IMR-90 (cell line): ENCODE results near the gene ERV3-1. TPM values are rescaled to one million over a fixed set of nuclear protein-coding genes. Genes with fewer than 3 reads are reported as not detected.

Experiments
- ATAC-seq: fragments of 200-7000 bp; cut with Tn5 transposase; 2 replicates; pipeline ENCODE4 v1.9.1; 2020; ENCODE audit warnings: low read depth, mild to moderate bottlenecking, moderate library complexity
- BruUV-seq: library from RNA; stranded (reverse); fragments of 400-500 nt; replicated peaks from 2 replicates; lab custom pipeline; 2021; lab: Mats Ljungman, UMichigan
- CTCF ChIA-PET: fragments of 300-600 bp; formaldehyde crosslinking; extraction: SDS; loops from one replicate; lab custom pipeline; 2021; ENCODE audit warnings: antibody characterized with exemption; lab: Yijun Ruan, JAX
- POLR2A ChIA-PET: fragments of 300-600 bp; sonication (Branson Sonifier 250); formaldehyde crosslinking; loops from one replicate; lab custom pipeline; 2022; ENCODE audit warnings: antibody characterized with exemption; ENCODE audit not compliant: unreplicated experiment; lab: Charles Lee
- DNase-seq: peaks from one replicate; pipeline ENCODE4 v3.0.0; 2013
- H2AFZ ChIP-seq: replicated peaks from 2 replicates; pipeline ENCODE3; 2013; ENCODE audit warnings: low read length, mild to moderate bottlenecking; ENCODE audit not compliant: poor library complexity
- H2AK5ac ChIP-seq: 2 replicates; pipeline ENCODE4 v1.6.1; 2013; ENCODE audit warnings: low read depth, low read length, inconsistent platforms
- H2AK9ac ChIP-seq: replicated peaks from 2 replicates; pipeline ENCODE3; 2013; ENCODE audit warnings: mild to moderate bottlenecking, low read depth, low read length, moderate library complexity; ENCODE audit not compliant: poor library complexity
- H2BK120ac ChIP-seq: 2 replicates; pipeline ENCODE4 v1.6.1; 2013; ENCODE audit warnings: low read depth, low read length, inconsistent platforms
- H2BK15ac ChIP-seq: 3 replicates; pipeline ENCODE4 v1.6.1; 2013; ENCODE audit warnings: low read depth, low read length, inconsistent platforms
- H2BK20ac ChIP-seq: 2 replicates; pipeline ENCODE4 v1.6.1; 2013; ENCODE audit warnings: low read depth, mild to moderate bottlenecking, inconsistent platforms, low read length, moderate library complexity
- H2BK5ac ChIP-seq: 2 replicates; pipeline ENCODE4 v1.6.1; 2013; ENCODE audit warnings: mild to moderate bottlenecking, low read depth, low read length, inconsistent platforms; ENCODE audit not compliant: poor library complexity, severe bottlenecking
- H3K14ac ChIP-seq: replicated peaks from 2 replicates; pipeline ENCODE4 v1.6.1; 2013; ENCODE audit warnings: low read depth, low read length, inconsistent platforms
- H3K18ac ChIP-seq: 2 replicates; pipeline ENCODE4 v1.6.1; 2013; ENCODE audit warnings: low read depth, low read length, control low read depth
- H3K23ac ChIP-seq: 2 replicates; pipeline ENCODE4 v1.6.1; 2013; ENCODE audit warnings: low read depth, low read length, inconsistent platforms
- H3K27ac ChIP-seq: 2 replicates; pipeline ENCODE4 v1.5.1; 2013; ENCODE audit warnings: mild to moderate bottlenecking, control low read depth, low read length; ENCODE audit not compliant: insufficient read depth
- H3K27me3 ChIP-seq: 2 replicates; pipeline ENCODE4 v1.6.1; 2013; ENCODE audit warnings: low read length; ENCODE audit not compliant: control insufficient read depth, insufficient read depth
- H3K36me3 ChIP-seq: 2 replicates; pipeline ENCODE4 v1.6.1; 2013; ENCODE audit warnings: low read length, mixed read lengths; ENCODE audit not compliant: control insufficient read depth, insufficient read depth
- H3K4ac ChIP-seq: 2 replicates; pipeline ENCODE4 v1.6.1; 2013; ENCODE audit warnings: low read depth, low read length, inconsistent platforms
- H3K4me1 ChIP-seq: 2 replicates; pipeline ENCODE4 v1.6.1; 2013; ENCODE audit warnings: low read length, mixed read lengths; ENCODE audit not compliant: control insufficient read depth, insufficient read depth
- H3K4me2 ChIP-seq: 2 replicates; pipeline ENCODE4 v1.6.1; 2013; ENCODE audit warnings: low read depth, mild to moderate bottlenecking, control low read depth, low read length, moderate library complexity
- H3K4me3 ChIP-seq: 2 replicates; pipeline ENCODE4 v1.5.1; 2013; ENCODE audit warnings: low read depth, mild to moderate bottlenecking, control low read depth, low read length, moderate library complexity; ENCODE audit not compliant: insufficient read depth
- H3K56ac ChIP-seq: 2 replicates; pipeline ENCODE4 v1.6.1; 2013; ENCODE audit warnings: low read length, inconsistent platforms; ENCODE audit not compliant: insufficient read depth; ENCODE audit errors: extremely low read depth
- H3K79me1 ChIP-seq, 2 experiments: 2 replicates each; pipeline ENCODE4 v1.6.1; 2013; ENCODE audit warnings: low read length in 2 of 2, inconsistent platforms in 1 of 2, low read depth in 1 of 2
- H3K9ac ChIP-seq: 2 replicates; pipeline ENCODE4 v1.6.1; 2013; ENCODE audit warnings: low read depth, low read length, control low read depth
- H3K9me1 ChIP-seq: 2 replicates; pipeline ENCODE4 v1.6.1; 2013; ENCODE audit warnings: low read length, inconsistent platforms; ENCODE audit not compliant: insufficient read depth
- H3K9me3 ChIP-seq: 2 replicates; pipeline ENCODE4 v1.6.1; 2013; ENCODE audit warnings: low read length; ENCODE audit not compliant: control insufficient read depth, insufficient read depth
- H4K20me1 ChIP-seq: 2 replicates; pipeline ENCODE4 v1.6.1; 2013; ENCODE audit warnings: low read length, inconsistent platforms; ENCODE audit not compliant: insufficient read depth
- H4K5ac ChIP-seq: 2 replicates; pipeline ENCODE4 v1.6.1; 2013; ENCODE audit warnings: mild to moderate bottlenecking, low read depth, low read length, control low read depth
- H4K8ac ChIP-seq, 2 experiments: 2 replicates each; pipeline ENCODE4 v1.6.1; 2013; ENCODE audit warnings: low read depth in 2 of 2, low read length in 2 of 2, control low read depth in 1 of 2, inconsistent platforms in 1 of 2
- H4K91ac ChIP-seq: 2 replicates; pipeline ENCODE4 v1.6.1; 2013; ENCODE audit warnings: low read depth, low read length, inconsistent platforms; ENCODE audit not compliant: insufficient read depth
- BHLHE40 ChIP-seq: fragments of 150-350 bp; IDR thresholded peaks from 2 replicates; pipeline ENCODE4 v1.6.1; 2016; ENCODE audit warnings: mild to moderate bottlenecking, low read depth, low read length
- CEBPB ChIP-seq: IDR thresholded peaks from 2 replicates; pipeline ENCODE4 v1.6.1; 2012; ENCODE audit warnings: low read depth, low read length, improper control_type of control experiment
- FOS ChIP-seq: fragments of 150-350 bp; IDR thresholded peaks from 2 replicates; pipeline ENCODE4 v1.6.1; 2016; ENCODE audit warnings: low read depth, low read length
- SMC3 ChIP-seq: fragments of 150-350 bp; IDR thresholded peaks from 2 replicates; pipeline ENCODE4 v1.6.1; 2016; ENCODE audit warnings: low read depth, mild to moderate bottlenecking, antibody characterized with exemption, low read length, moderate library complexity
- WGBS, 2 experiments: methylation state at CpG; one replicate each; pipeline versions ENCODE4 v1.1.5 to v1.1.7; 2013; ENCODE audit warnings: missing lambda C conversion rate in 2 of 2; ENCODE audit not compliant: insufficient read length in 1 of 2; ENCODE audit errors: extremely low coverage in 2 of 2; 5-methylcytosine and 5-hydroxymethylcytosine counted together
- dilution Hi-C: fragments of 300-500 bp; cut with HindIII; formaldehyde crosslinking; loops from one replicate; pipeline ENCODE4 v1.14.3; 2018; ENCODE audit warnings: low sequenced_read_pairs; ENCODE audit not compliant: unreplicated experiment
- in situ Hi-C: fragments of 300-500 bp; cut with MboI; formaldehyde crosslinking; loops from 3 replicates; pipeline ENCODE4 v1.14.3; 2019; ENCODE audit warnings: low sequenced_read_pairs, inconsistent platforms, mixed read lengths
- intact Hi-C: fragments of 100-400 bp; cut with micrococcal nuclease; formaldehyde crosslinking; loops from 2 replicates; pipeline ENCODE4 v1.10.0; 2022
- polyA plus RNA-seq, 3 experiments: library from polyadenylated mRNA; depleted of rRNA; stranded (reverse); fragments of >200 nt; gene quantifications; 2 replicates each; pipeline ENCODE4 v1.2.3, GENCODE V29; 2012; ENCODE audit warnings: low replicate concordance in 1 of 3
- total RNA-seq: library from RNA; depleted of rRNA; stranded (reverse); fragments of >200 nt; gene quantifications from 2 replicates; pipeline ENCODE4 v1.2.3, GENCODE V29; 2012

The ERV3-1 gene
- total and polyA plus RNA-seq, 2 of the 4 experiments (the other 2 are of a cell fraction): 7.0 to 11.8 TPM

DNA sequence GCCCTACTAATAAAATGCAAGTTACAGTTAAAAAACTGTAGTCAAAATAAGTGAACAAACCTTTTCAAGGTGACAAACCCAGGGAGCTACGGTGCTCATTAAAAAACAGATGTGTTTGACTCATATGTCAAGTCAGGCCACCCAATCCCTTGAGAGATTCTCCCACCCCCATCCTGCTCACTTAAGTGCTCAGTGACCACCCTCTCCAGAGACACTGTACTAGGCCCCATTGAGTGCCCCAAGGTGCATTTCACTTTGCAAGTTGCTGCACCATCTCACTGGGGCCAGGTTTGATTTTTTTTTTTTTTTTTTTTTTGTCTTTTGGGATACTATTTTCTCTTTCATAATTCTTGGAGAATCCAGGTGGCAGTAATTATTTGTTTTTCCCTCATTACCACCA lies 1.9 kb downstream of the ERV3-1 start:
- H3K36me3 ChIP-seq: peaks cover 18% of the 10 kb centered on the region
- ChIA-PET CTCF (no interaction called here), POLR2A (no interaction called here)
- H3K56ac ChIP-seq: no peak overlapping the region
- H2BK20ac ChIP-seq: no peak overlapping the region
- peaks cover 4% of the 10 kb centered on the region for H4K20me1 ChIP-seq
- H3K4me1 ChIP-seq: peaks cover 1% of the 10 kb centered on the region; the same call in 1 of the 2 replicates
- no peak overlapping the region for H3K23ac ChIP-seq
- in situ Hi-C loops (no loop called here), intact Hi-C loops (no loop called here), dilution Hi-C loops (no loop called here)
- H3K9me1 ChIP-seq: no peaks in the 10 kb centered on the region
- no peak overlapping the region for H3K18ac ChIP-seq
- no peak overlapping the region for H2BK120ac ChIP-seq
- TF ChIP-seq CEBPB (no peak), FOS (no peak), SMC3 (no peak), BHLHE40 (no peak)
- DNase-seq (no peak), ATAC-seq (no peak)
- H4K8ac ChIP-seq: no peak overlapping the region
- no TSS peak for BruUV-seq
- no peak overlapping the region for H2BK15ac ChIP-seq
- no peak overlapping the region for H3K4me3 ChIP-seq
- H3K9ac ChIP-seq: no peak overlapping the region
- H3K27me3 ChIP-seq: no peaks in the 10 kb centered on the region
- peaks cover 6 to 21% of the 10 kb centered on the region in 2 experiments for H3K79me1 ChIP-seq
- H2AK5ac ChIP-seq: no peak overlapping the region
- no peak overlapping the region for H3K4ac ChIP-seq
- H2BK5ac ChIP-seq: no peak overlapping the region
- H4K5ac ChIP-seq: no peak overlapping the region
- peaks cover 13% of the 10 kb centered on the region; the same call in 1 of the 2 replicates for H3K9me3 ChIP-seq
- no peak overlapping the region for H3K14ac ChIP-seq
- no peak overlapping the region for H2AFZ ChIP-seq
- H3K27ac ChIP-seq: no peak overlapping the region
- H4K91ac ChIP-seq: no peak overlapping the region
- no peak overlapping the region for H2AK9ac ChIP-seq
- H3K4me2 ChIP-seq: no peak overlapping the region
- WGBS, 2 experiments: 100% methylated on average over 1 of the region's 1 CpG; no CpG with 5 or more reads in 1 of the 2 experiments
